Endothelial cell of umbilical vein (primary cell): ENCODE measurements around the gene GEMIN5. TPM values are rescaled to one million over a fixed set of nuclear protein-coding genes. Genes with fewer than 3 reads are reported as not detected.

Experiments used
- BruUV-seq: library from RNA; stranded (reverse); fragments of 400-500 nt; replicated peaks from 2 replicates; lab custom pipeline; 2021; lab: Mats Ljungman, UMichigan
- CTCF ChIA-PET: fragments of 300-600, 350-600 bp; sonication (Branson Sonifier 250); formaldehyde crosslinking; loops from one replicate; lab custom pipeline; 2021; ENCODE audit warnings: antibody characterized with exemption, inconsistent platforms; lab: Charles Lee
- POLR2A ChIA-PET: fragments of 300-600, 350-600 bp; sonication (Branson Sonifier 250); formaldehyde crosslinking; loops from one replicate; lab custom pipeline; 2021; ENCODE audit warnings: antibody characterized with exemption, inconsistent platforms; lab: Charles Lee
- DNase-seq: peaks from one replicate; pipeline ENCODE4 v3.0.0-alpha.2; 2011; ENCODE audit warnings: low read depth, low spot score
- FAIRE-seq: peaks from 2 replicates; lab custom pipeline; 2011; peaks lifted over from hg19 to GRCh38; lab: Jason Lieb, UNC
- H2AFZ ChIP-seq: 2 replicates; pipeline ENCODE4 v1.6.0; 2012; ENCODE audit warnings: low read depth, low read length, control low read depth, inconsistent platforms
- H3K27ac ChIP-seq: 2 replicates; pipeline ENCODE4 v1.5.1; 2011; ENCODE audit warnings: low read depth, mild to moderate bottlenecking, control low read depth, low read length, moderate library complexity; ENCODE audit not compliant: insufficient read depth
- H3K27me3 ChIP-seq, 2 experiments: 2 replicates each; pipeline versions ENCODE4 v1.6.0 to v1.6.1; 2011; ENCODE audit warnings: low read length in 2 of 2, mixed read lengths in 1 of 2; ENCODE audit not compliant: control insufficient read depth in 2 of 2, insufficient read depth in 2 of 2
- H3K36me3 ChIP-seq, 2 experiments: 2 replicates in 1 of 2; 3 replicates in 1 of 2; pipeline ENCODE4 v1.5.1; 2011; ENCODE audit warnings: low read length in 2 of 2, mild to moderate bottlenecking in 1 of 2, moderate library complexity in 1 of 2; ENCODE audit not compliant: control insufficient read depth in 2 of 2, insufficient read depth in 2 of 2; ENCODE audit errors: extremely low read depth in 1 of 2
- H3K4me1 ChIP-seq: 3 replicates; pipeline ENCODE4 v1.5.1; 2011; ENCODE audit warnings: mild to moderate bottlenecking, low read length; ENCODE audit not compliant: control insufficient read depth, insufficient read depth; ENCODE audit errors: extremely low read depth
- H3K4me2 ChIP-seq: 2 replicates; pipeline ENCODE4 v1.6.1; 2011; ENCODE audit warnings: low read length, control low read depth, mixed read lengths; ENCODE audit not compliant: insufficient read depth
- H3K4me3 ChIP-seq, 3 experiments: fragments of 200-600 bp in 1 of 3; sonication (generic), shearing (Covaris generic) in 1 of 3; replicated peaks in 1 of 3; 2 replicates each; pipeline ENCODE4 v1.5.1; 2011 to 2016; ENCODE audit warnings: control low read depth in 3 of 3, low read length in 3 of 3, mild to moderate bottlenecking in 2 of 3, inconsistent platforms in 1 of 3, low read depth in 1 of 3, moderate library complexity in 1 of 3; ENCODE audit not compliant: insufficient read depth in 1 of 3
- H3K79me2 ChIP-seq: 2 replicates; pipeline ENCODE4 v1.6.0; 2012; ENCODE audit warnings: low read length, inconsistent platforms; ENCODE audit not compliant: control insufficient read depth, insufficient read depth
- H3K9ac ChIP-seq: replicated peaks from 2 replicates; pipeline ENCODE3; 2011; ENCODE audit warnings: low read length, control low read depth; ENCODE audit not compliant: insufficient read depth; ENCODE audit errors: extremely low read depth
- H3K9me1 ChIP-seq: replicated peaks from 3 replicates; pipeline ENCODE4 v1.6.0; 2011; ENCODE audit warnings: mild to moderate bottlenecking, low read length; ENCODE audit not compliant: control insufficient read depth, insufficient read depth; ENCODE audit errors: extremely low read depth
- H3K9me3 ChIP-seq: replicated peaks from 2 replicates; pipeline ENCODE4 v1.5.1; 2012; ENCODE audit warnings: low read length, inconsistent platforms; ENCODE audit not compliant: control insufficient read depth, insufficient read depth
- H4K20me1 ChIP-seq: replicated peaks from 2 replicates; pipeline ENCODE3; 2011; ENCODE audit warnings: mild to moderate bottlenecking, low read length; ENCODE audit not compliant: control insufficient read depth, insufficient read depth; ENCODE audit errors: extremely low read depth
- CTCF ChIP-seq, 2 donors: IDR thresholded peaks; 1 replicate in 1 of 2; 2 replicates in 1 of 2; pipeline ENCODE4 v1.5.1; 2011; ENCODE audit warnings: low read length in 2 of 2, mild to moderate bottlenecking in 2 of 2, moderate library complexity in 2 of 2, control low read depth in 1 of 2, inconsistent platforms in 1 of 2, low read depth in 1 of 2; ENCODE audit not compliant: insufficient read depth in 1 of 2; ENCODE audit errors: extremely low read depth in 1 of 2
- EZH2 ChIP-seq: IDR thresholded peaks from 2 replicates; pipeline ENCODE4 v1.6.1; 2012; ENCODE audit warnings: borderline replicate concordance, low read depth, mild to moderate bottlenecking, moderate library complexity, low read length, inconsistent platforms; ENCODE audit not compliant: severe bottlenecking
- FOS ChIP-seq: IDR thresholded peaks from 2 replicates; pipeline ENCODE4 v1.6.1; 2011; ENCODE audit warnings: mild to moderate bottlenecking, low read length, moderate library complexity, borderline replicate concordance; ENCODE audit not compliant: insufficient read depth
- GATA2 ChIP-seq: IDR thresholded peaks from 2 replicates; pipeline ENCODE4 v1.7.0; 2011; ENCODE audit warnings: low read depth, mild to moderate bottlenecking, moderate library complexity, mixed read lengths, low read length; ENCODE audit not compliant: insufficient read length, insufficient read depth
- JUN ChIP-seq: IDR thresholded peaks from 2 replicates; pipeline ENCODE4 v1.6.1; 2011; ENCODE audit warnings: borderline replicate concordance, low read depth; ENCODE audit not compliant: insufficient read length, insufficient read depth
- MAX ChIP-seq: IDR thresholded peaks from 2 replicates; pipeline ENCODE4 v1.6.1; 2011; ENCODE audit not compliant: insufficient read depth, insufficient read length
- MYC ChIP-seq: IDR thresholded peaks from one replicate; pipeline ENCODE4 v1.6.1; 2011; ENCODE audit warnings: mild to moderate bottlenecking, low read depth, low read length
- POLR2A ChIP-seq: IDR thresholded peaks from 2 replicates; pipeline ENCODE4 v1.6.1; 2012; ENCODE audit warnings: low read depth, mild to moderate bottlenecking, control low read depth, low read length
- POLR2AphosphoS5 ChIP-seq: IDR thresholded peaks from 2 replicates; pipeline ENCODE4 v1.6.1; 2012; ENCODE audit warnings: low read depth, mild to moderate bottlenecking, control low read depth, low read length, moderate library complexity; ENCODE audit not compliant: insufficient read depth
- dilution Hi-C: fragments of 300-500 bp; cut with MboI; formaldehyde crosslinking; loops from one replicate; pipeline ENCODE4 v1.15.0; 2019; ENCODE audit warnings: low sequenced_read_pairs; ENCODE audit not compliant: extremely low pct_ligation_motif_present
- intact Hi-C: fragments of 100-400 bp; cut with micrococcal nuclease; formaldehyde crosslinking; loops from one replicate; pipeline ENCODE4 v1.10.0; 2022
- polyA plus RNA-seq, 4 experiments: library from polyadenylated mRNA; depleted of rRNA in 3 of 4; stranded (reverse) in 3 of 4; unstranded in 1 of 4; fragments of >200 nt; gene quantifications; 2 replicates each; pipeline versions ENCODE4 v1.2.1 to v1.2.3, GENCODE V29; 2011 to 2012; ENCODE audit warnings: missing spikeins in 1 of 4
- total RNA-seq: library from RNA; stranded (reverse); gene quantifications from 2 replicates; pipeline ENCODE4 v1.2.3, GENCODE V29; 2021

The GEMIN5 gene
- total and polyA plus RNA-seq, 2 donors (not counting 3 experiments of a cell fraction or from before 2014, with no cell fraction given), result 7.2 to 23.1 TPM

- dilution Hi-C loops (no loop called here), intact Hi-C loops (no loop called here)
- Histone ChIP-seq H3K36me3 (peaks cover 17 to 24% of the 10 kb centered on the region in 2 experiments), H3K9me1 (no peaks in the 10 kb centered on the region), H3K9ac (no peak overlapping the region), H3K79me2 (no peaks in the 10 kb centered on the region), H2AFZ (no peak overlapping the region), H4K20me1 (no peaks in the 10 kb centered on the region), H3K4me2 (no peak overlapping the region), H3K9me3 (peaks cover 9% of the 10 kb centered on the region), H3K27ac (no peak overlapping the region), H3K4me1 (peaks cover 7% of the 10 kb centered on the region), H3K27me3 (no peaks in the 10 kb centered on the region), H3K4me3 (no peak overlapping the region)
- TF ChIP-seq MYC (no peak), POLR2AphosphoS5 (no peak), GATA2 (no peak), CTCF (IDR thresholded peaks at IDR 0.05; ENCODE audit: extremely low read depth in 1 of 2, insufficient read depth in 1 of 2, low read depth in 1 of 2, low read length in 2 of 2) (no peak), JUN (no peak), EZH2 (no peak), POLR2A (no peak), MAX (no peak), FOS (no peak)
- FAIRE-seq (no peak), DNase-seq (no peak)
- ChIA-PET POLR2A (no interaction called here), CTCF (no interaction called here)
- no TSS peak for BruUV-seq
Observed at GRCh38 chr5:154884424-154884823, 53.6 kb downstream of the GEMIN5 start.
